Stimulated activated CD8-positive, alpha-beta memory T cell treated with anti-CD3 and anti-CD28 coated beads, Interleukin-7, amount 100 ng/mL, for 24 hours (primary cell): Measurements from ENCODE around the gene TENM4.
"Not testable (repeated sequence)": the region's sequence is repeated elsewhere in the genome, so short reads cannot be mapped to it uniquely, and the experiment has no call there.

Experiments used
- DNase-seq: peaks from one replicate; pipeline ENCODE4 v3.0.0-alpha.2; 2020; ENCODE audit warnings: low read depth

Gene TENM4

GRCh38 chr11:78902771-78903507 lies 537.9 kb downstream of the TENM4 start:
- no peak for DNase-seq

GRCh38 chr11:78901831-78902230 lies 539.0 kb downstream of the TENM4 start:
- DNase-seq, result no peak

- DNase-seq, result no peak
Observed at GRCh38 chr11:78898266-78898775, 542.5 kb downstream of the TENM4 start.

- DNase-seq, result no peak
Observed at GRCh38 chr11:78893996-78894395, 546.8 kb downstream of the TENM4 start.

GRCh38 chr11:78889698-78890097 lies 551.1 kb downstream of the TENM4 start:
- DNase-seq, result no peak

GRCh38 chr11:78886616-78887015 lies 554.2 kb downstream of the TENM4 start:
- DNase-seq, result no peak

- no peak for DNase-seq
Observed at GRCh38 chr11:78884761-78885160, 556.1 kb downstream of the TENM4 start.

- DNase-seq, result no peak
Observed at GRCh38 chr11:78883506-78883905, 557.3 kb downstream of the TENM4 start.

- DNase-seq, result not testable (repeated sequence)
Observed at GRCh38 chr11:78879094-78879980, 561.5 kb downstream of the TENM4 start.

GRCh38 chr11:78878631-78879030 lies 562.2 kb downstream of the TENM4 start:
- no peak for DNase-seq

- DNase-seq, result no peak
Observed at GRCh38 chr11:78876676-78877075, 564.2 kb downstream of the TENM4 start.

- DNase-seq, result no peak
Observed at GRCh38 chr11:78870655-78871054, 570.2 kb downstream of the TENM4 start.

- DNase-seq, result no peak
Observed at GRCh38 chr11:78869293-78869692, 571.5 kb downstream of the TENM4 start.

- no peak for DNase-seq
Observed at GRCh38 chr11:78868563-78868962, 572.3 kb downstream of the TENM4 start.

GRCh38 chr11:78860720-78861422 lies 580.0 kb downstream of the TENM4 start:
- no peak for DNase-seq

GRCh38 chr11:78857688-78858087 lies 583.1 kb downstream of the TENM4 start:
- DNase-seq, result no peak

- DNase-seq, result no peak
Observed at GRCh38 chr11:78856211-78856610, 584.6 kb downstream of the TENM4 start.

- DNase-seq, result no peak
Observed at GRCh38 chr11:78855116-78855515, 585.7 kb downstream of the TENM4 start.

GRCh38 chr11:78853521-78853920 lies 587.3 kb downstream of the TENM4 start:
- DNase-seq, result no peak

- no peak for DNase-seq
Observed at GRCh38 chr11:78851878-78852586, 588.8 kb downstream of the TENM4 start.

GRCh38 chr11:78850078-78850477 lies 590.8 kb downstream of the TENM4 start:
- DNase-seq, result no peak

- no peak for DNase-seq
Observed at GRCh38 chr11:78846269-78846668, 594.6 kb downstream of the TENM4 start.
